Activated naive CD4-positive, alpha-beta T cell treated with anti-CD3 and anti-CD28 coated beads, Interleukin-2, amount 50 U/mL, for 16 hours (primary cell): ENCODE data around the gene FGG.

Experiments used
- DNase-seq: peaks from one replicate; pipeline ENCODE4 v3.0.0-alpha.2; 2020

Gene FGG

GRCh38 chr4:154584259-154584658 lies 28.2 kb downstream of the FGG start:
- DNase-seq = no peak

GRCh38 chr4:154583677-154584076 lies 28.8 kb downstream of the FGG start:
- DNase-seq = no peak

DNA sequence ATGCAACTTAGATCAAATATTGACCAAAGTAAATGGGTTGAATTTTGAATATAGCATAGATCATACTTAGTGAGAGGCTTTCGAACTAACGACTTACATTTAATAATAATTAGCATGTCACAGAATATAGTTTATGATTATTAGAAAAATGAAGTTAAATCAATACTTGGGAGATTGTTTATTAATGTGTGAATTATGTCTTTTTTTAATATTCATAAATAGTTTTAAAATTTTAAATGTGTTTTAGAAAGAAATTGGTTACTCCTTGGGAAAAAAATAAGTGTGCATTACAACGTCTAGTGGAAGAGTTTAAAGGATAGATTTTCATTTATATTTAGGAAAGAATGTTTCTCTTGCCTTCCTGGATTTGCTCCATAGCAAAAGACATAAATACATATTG lies 29.2 kb downstream of the FGG start:
- no peak for DNase-seq

DNA sequence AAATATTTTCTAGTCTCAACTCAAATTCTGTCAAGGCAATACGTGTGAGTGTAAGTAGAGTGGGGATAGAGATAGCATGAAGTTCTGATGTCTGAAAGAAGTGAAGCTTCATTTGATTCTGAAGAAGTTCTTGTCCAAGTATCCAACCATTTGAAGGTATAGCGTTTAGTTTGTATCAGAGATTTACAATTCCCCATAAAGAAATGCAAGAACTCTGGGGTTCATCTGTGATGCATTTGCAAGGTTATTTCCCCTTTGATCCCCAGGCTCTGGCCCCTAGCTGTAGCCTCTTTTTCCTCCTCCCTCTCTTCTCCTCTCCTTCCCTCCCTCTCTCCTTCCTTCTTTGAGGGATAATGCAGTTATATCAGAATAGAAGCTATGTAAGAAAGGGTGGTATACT lies 29.7 kb downstream of the FGG start:
- no peak for DNase-seq

- DNase-seq = no peak
These were observed 32.5 kb downstream of the FGG start for GRCh38 chr4:154579927-154580326.

GRCh38 chr4:154578919-154579318 lies 33.5 kb downstream of the FGG start:
- DNase-seq = no peak

GRCh38 chr4:154577324-154577723 lies 35.1 kb downstream of the FGG start:
- no peak for DNase-seq

GRCh38 chr4:154574311-154574710 lies 38.1 kb downstream of the FGG start:
- no peak for DNase-seq

- DNase-seq = no peak
These were observed 39.1 kb downstream of the FGG start for GRCh38 chr4:154573190-154573870.

DNA sequence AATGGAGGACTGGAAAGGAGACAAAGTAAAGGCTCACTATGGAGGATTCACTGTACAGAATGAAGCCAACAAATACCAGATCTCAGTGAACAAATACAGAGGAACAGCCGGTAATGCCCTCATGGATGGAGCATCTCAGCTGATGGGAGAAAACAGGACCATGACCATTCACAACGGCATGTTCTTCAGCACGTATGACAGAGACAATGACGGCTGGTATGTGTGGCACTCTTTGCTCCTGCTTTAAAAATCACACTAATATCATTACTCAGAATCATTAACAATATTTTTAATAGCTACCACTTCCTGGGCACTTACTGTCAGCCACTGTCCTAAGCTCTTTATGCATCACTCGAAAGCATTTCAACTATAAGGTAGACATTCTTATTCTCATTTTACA lies 42.9 kb downstream of the FGG start:
- DNase-seq = no peak

DNA sequence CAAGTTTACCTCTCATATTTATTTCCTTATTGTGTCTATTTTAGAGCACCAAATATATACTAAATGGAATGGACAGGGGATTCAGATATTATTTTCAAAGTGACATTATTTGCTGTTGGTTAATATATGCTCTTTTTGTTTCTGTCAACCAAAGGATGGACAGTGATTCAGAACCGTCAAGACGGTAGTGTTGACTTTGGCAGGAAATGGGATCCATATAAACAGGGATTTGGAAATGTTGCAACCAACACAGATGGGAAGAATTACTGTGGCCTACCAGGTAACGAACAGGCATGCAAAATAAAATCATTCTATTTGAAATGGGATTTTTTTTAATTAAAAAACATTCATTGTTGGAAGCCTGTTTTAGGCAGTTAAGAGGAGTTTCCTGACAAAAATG lies 43.4 kb downstream of the FGG start:
- no peak for DNase-seq

DNA sequence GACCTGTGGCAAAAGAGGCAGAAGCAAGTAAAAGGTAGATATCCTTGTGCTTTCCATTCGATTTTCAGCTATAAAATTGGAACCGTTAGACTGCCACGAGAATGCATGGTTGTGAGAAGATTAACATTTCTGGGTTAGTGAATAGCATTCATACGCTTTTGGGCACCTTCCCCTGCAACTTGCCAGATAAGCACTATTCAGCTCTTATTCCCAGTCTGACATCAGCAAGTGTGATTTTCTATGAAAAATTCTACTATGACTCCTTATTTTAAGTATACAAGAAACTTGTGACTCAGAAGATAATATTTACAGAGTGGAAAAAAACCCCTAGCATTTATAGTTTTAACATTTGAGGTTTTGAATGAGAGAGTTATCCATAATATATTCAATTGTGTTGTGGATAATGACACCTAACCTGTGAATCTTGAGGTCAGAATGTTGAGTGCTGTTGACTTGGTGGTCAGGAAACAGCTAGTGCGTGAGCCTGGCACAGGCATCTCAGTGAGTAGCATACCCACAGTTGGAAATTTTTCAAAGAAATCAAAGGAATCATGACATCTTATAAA lies 45.7 kb downstream of the FGG start:
- no peak for DNase-seq

DNA sequence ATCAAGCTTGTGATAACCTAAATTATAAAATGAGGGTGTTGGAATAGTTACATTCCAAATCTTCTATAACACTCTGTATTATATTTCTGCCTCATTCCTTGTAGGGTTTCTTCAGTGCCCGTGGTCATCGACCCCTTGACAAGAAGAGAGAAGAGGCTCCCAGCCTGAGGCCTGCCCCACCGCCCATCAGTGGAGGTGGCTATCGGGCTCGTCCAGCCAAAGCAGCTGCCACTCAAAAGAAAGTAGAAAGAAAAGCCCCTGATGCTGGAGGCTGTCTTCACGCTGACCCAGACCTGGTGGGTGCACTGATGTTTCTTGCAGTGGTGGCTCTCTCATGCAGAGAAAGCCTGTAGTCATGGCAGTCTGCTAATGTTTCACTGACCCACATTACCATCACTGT lies 46.8 kb downstream of the FGG start:
- no peak for DNase-seq

DNA sequence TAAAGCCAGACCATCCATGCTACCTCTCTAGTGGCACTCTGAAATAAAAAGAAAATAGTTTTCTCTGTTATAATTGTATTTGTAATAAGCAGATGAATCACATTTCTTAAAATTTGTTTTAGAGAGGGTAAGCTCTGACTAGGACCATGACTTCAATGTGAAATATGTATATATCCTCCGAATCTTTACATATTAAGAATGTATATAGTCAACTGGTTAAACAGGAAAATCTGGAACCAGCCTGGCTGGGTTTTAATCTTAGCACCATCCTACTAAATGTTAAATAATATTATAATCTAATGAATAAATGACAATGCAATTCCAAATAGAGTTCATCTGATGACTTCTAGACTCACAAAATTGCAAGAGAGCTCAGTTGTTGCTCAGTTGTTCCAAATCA lies 48.1 kb downstream of the FGG start:
- no peak for DNase-seq

- no peak for DNase-seq
These were observed 49.7 kb downstream of the FGG start, which contains the start of gene FGB for GRCh38 chr4:154562697-154563254. TSS of gene FGB (plus strand) at chr4:154563011. CDS start at chr4:154563019, 8 bp downstream.

DNA sequence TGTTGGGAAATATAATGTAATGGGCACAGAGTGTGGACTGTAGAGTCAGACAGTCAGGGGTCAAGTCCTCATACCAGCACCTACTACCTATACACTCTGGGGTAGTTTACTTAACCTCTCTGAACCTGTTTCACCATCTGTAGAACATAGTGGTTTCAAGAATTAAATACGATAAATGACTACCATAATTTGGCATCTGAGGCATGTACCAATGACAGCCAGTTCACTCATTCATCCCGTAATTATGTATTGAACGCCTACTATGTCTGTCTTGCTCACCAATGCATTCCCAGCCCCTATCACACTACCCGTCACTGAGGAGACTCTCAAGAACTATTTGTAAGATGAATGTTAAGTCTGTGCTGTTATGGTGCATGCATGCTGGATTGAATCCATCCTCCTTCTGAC lies 51.6 kb downstream of the FGG start:
- no peak for DNase-seq

GRCh38 chr4:154560419-154560801 lies 52.0 kb downstream of the FGG start:
- DNase-seq = no peak

DNA sequence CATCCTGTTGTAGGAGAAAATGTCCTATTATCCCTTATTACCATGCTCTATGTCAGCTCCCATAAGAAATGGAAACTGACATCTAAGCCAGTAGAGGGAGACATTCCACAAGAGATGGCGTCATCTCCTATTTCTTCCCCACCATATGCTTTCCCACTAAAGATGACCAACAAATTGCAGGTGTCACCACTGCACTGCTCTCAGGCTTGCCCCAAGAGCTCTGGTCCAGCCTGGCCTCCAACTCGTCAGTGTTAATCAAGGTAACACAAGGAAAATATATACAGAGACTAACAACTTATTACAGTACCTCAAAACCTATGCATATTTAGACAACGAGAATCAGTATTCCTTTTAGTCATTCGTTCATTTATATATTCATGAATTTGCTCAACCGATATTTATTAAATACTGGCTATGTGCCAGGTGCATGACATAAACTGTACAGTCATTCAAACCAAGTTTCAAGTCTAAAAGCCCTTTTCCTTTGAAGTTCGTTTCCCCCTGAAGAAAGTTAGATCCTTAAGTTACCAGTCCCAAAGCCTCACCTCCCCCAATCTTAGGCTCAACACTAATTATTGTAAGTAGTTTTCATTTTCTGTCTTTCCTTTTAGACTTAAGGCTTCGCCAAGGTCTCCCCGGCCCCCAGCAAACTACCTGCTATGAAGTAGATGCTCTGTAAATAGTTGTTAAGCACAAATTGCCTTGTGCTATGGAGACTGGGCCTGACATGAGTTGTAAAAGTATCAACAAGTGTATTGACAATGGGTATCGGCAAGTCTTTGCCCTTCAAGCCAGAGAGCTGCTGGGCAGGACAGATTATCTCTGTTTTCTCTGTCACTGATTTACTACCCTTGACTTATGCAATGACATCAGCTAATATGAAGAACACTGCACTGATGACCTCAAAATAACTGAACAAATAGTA lies 52.7 kb downstream of the FGG start:
- no peak for DNase-seq

DNA sequence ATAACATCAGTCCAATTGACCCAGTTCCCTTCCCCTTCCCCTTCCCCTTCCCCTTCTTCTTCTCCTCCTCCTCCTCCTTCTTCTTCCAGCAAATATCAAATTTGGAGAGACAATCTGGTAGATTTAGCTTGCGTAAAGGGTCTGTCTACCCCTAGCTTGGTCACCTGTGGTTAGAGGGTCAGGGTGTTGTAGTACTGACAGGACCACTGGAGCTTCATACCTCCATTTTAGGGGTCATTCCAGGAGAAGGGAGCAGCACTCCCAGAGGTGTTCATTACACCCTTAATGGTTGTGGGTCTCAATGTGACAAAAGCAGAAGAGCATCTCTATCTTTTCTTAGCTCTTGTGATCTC lies 53.3 kb downstream of the FGG start:
- DNase-seq = no peak
